ENCODE measurements around the gene SIRT2.
"Not testable (repeated sequence)": the region's sequence is repeated elsewhere in the genome, so short reads cannot be mapped to it uniquely, and the experiment has no call there.

SIRT2 gene

GRCh38 chr19:38859631-38860204 lies 39.7 kb downstream of the SIRT2 start:
- H3K27ac ChIP-seq (ENCODE audit: extremely low read depth, low read depth, low read length); H3K4me3 ChIP-seq (ENCODE audit: low read depth, low read length); H3K9me3 ChIP-seq (ENCODE audit: control insufficient read depth, insufficient read depth, low read depth, low read length); H3K36me3 ChIP-seq (ENCODE audit: control insufficient read depth in 2 of 2, insufficient read depth in 1 of 2, low read length in 2 of 2): not testable (repeated sequence)
- ChIA-PET POLR2A (interaction anchor here (1.5 kb wide), 1 partner anchor 11 kb away, joined by 5 read pairs; no protein-coding TSS in a partner anchor), CTCF (interaction anchor here (0.6 to 2.4 kb wide), 5 partner anchors 11 to 71 kb away, joined by 3 to 9 read pairs (median 3); partner anchors contain the start of genes MRPS12 and SARS2)
- TF ChIP-seq ZBTB8A (tag by site-specific recombination; IDR thresholded peaks at IDR 0.05) = peak; percentile 68
- peaks cover 16% of the 10 kb centered on the region for H3K4me1 ChIP-seq (ENCODE audit: control insufficient read depth, insufficient read depth, low read length)

- Histone ChIP-seq H3K9me3 (ENCODE audit: control insufficient read depth, insufficient read depth, low read depth, low read length) (no peaks in the 10 kb centered on the region), H3K27ac (ENCODE audit: extremely low read depth, low read depth, low read length) (no peak overlapping the region), H3K4me3 (ENCODE audit: low read depth, low read length) (no peak overlapping the region), H3K36me3 (ENCODE audit: control insufficient read depth in 2 of 2, insufficient read depth in 1 of 2, low read length in 2 of 2) (no peaks in the 10 kb centered on the region; a peak in 1 of 3 replicates), H3K4me1 (ENCODE audit: control insufficient read depth, insufficient read depth, low read length) (peaks cover 6% of the 10 kb centered on the region; the same call in 1 of the 2 replicates)
- ChIA-PET CTCF (interaction anchor here (1.1 to 2.0 kb wide), 2 partner anchors 30 to 74 kb away, joined by 4 to 12 read pairs; partner anchors contain the start of genes MRPS12 and SARS2), POLR2A (no interaction called here)
- TF ChIP-seq ZFP37 (tag by site-specific recombination; IDR thresholded peaks at IDR 0.05) (peak; percentile 93), ZNF639 (tag by site-specific recombination; IDR thresholded peaks at IDR 0.05) (no peak)
These were observed 42.6 kb downstream of the SIRT2 start for GRCh38 chr19:38856813-38857212.

- H3K9me3 ChIP-seq (ENCODE audit: control insufficient read depth, insufficient read depth, low read depth, low read length); POLR2A ChIA-PET; H3K36me3 ChIP-seq (ENCODE audit: control insufficient read depth in 2 of 2, insufficient read depth in 1 of 2, low read length in 2 of 2); H3K4me3 ChIP-seq (ENCODE audit: low read depth, low read length); CTCF ChIA-PET; H3K27ac ChIP-seq (ENCODE audit: extremely low read depth, low read depth, low read length): not testable (repeated sequence)
- H3K4me1 ChIP-seq (ENCODE audit: control insufficient read depth, insufficient read depth, low read length) = peaks cover 12% of the 10 kb centered on the region
These were observed 43.7 kb downstream of the SIRT2 start for GRCh38 chr19:38855751-38856150.

- H3K36me3 ChIP-seq (ENCODE audit: control insufficient read depth in 2 of 2, insufficient read depth in 1 of 2, low read length in 2 of 2); H3K4me3 ChIP-seq (ENCODE audit: low read depth, low read length); H3K27ac ChIP-seq (ENCODE audit: extremely low read depth, low read depth, low read length); H3K9me3 ChIP-seq (ENCODE audit: control insufficient read depth, insufficient read depth, low read depth, low read length); POLR2A ChIA-PET: not testable (repeated sequence)
- H3K4me1 ChIP-seq (ENCODE audit: control insufficient read depth, insufficient read depth, low read length) = peaks cover 12% of the 10 kb centered on the region
- CTCF ChIA-PET = interaction anchor here (4.1 kb wide), 1 partner anchor 32 kb away, joined by 33 read pairs; no protein-coding TSS in a partner anchor
These were observed 44.5 kb downstream of the SIRT2 start for GRCh38 chr19:38854961-38855360.

GRCh38 chr19:38853214-38853613 lies 46.2 kb downstream of the SIRT2 start:
- POLR2A ChIA-PET = interaction anchor here (0.8 to 2.3 kb wide), 6 partner anchors 16 to 479 kb away, joined by 3 to 6 read pairs (median 4); partner anchors contain the start of genes ECH1 and PSMD8
- no peak overlapping the region for H3K27ac ChIP-seq (ENCODE audit: extremely low read depth, low read depth, low read length)
- TF ChIP-seq ZSCAN23 (tag by site-specific recombination; IDR thresholded peaks at IDR 0.05) (no peak), ZNF639 (tag by site-specific recombination; IDR thresholded peaks at IDR 0.05) (no peak), ZNF138 (tag by site-specific recombination; IDR thresholded peaks at IDR 0.05; ENCODE audit: borderline replicate concordance) (no peak), ZNF114 (tag by site-specific recombination; IDR thresholded peaks at IDR 0.05) (no peak), ZNF558 (tag by site-specific recombination; IDR thresholded peaks at IDR 0.05) (no peak), ZNF701 (tag by site-specific recombination; IDR thresholded peaks at IDR 0.05) (no peak), ZFP69B (tag by site-specific recombination; IDR thresholded peaks at IDR 0.05) (no peak), ZNF221 (tag by site-specific recombination; IDR thresholded peaks at IDR 0.05; ENCODE audit: borderline replicate concordance) (no peak), ZNF449 (tag by site-specific recombination; IDR thresholded peaks at IDR 0.05) (no peak), ZNF433 (tag by site-specific recombination; IDR thresholded peaks at IDR 0.05; ENCODE audit: low read depth) (no peak), GLIS1 (tag by site-specific recombination; IDR thresholded peaks at IDR 0.05) (no peak)

More at GRCh38 chr19:38853214-38853613, 46.2 kb downstream of the SIRT2 start:
- H3K36me3 ChIP-seq (ENCODE audit: control insufficient read depth in 2 of 2, insufficient read depth in 1 of 2, low read length in 2 of 2) = peaks cover 7 to 9% of the 10 kb centered on the region in 2 experiments
- no peaks in the 10 kb centered on the region for H3K9me3 ChIP-seq (ENCODE audit: control insufficient read depth, insufficient read depth, low read depth, low read length)
- H3K4me3 ChIP-seq (ENCODE audit: low read depth, low read length) = no peak overlapping the region
- CTCF ChIA-PET = interaction anchor here (0.8 to 4.1 kb wide), 9 partner anchors 10 to 451 kb away, joined by 3 to 33 read pairs (median 4); partner anchors contain the start of genes ECH1, FAM98C, MRPS12 and NFKBIB
- peaks cover 20% of the 10 kb centered on the region for H3K4me1 ChIP-seq (ENCODE audit: control insufficient read depth, insufficient read depth, low read length)
